Measurements from ENCODE around the gene AGMO. TPM values are rescaled to one million over a fixed set of nuclear protein-coding genes. Genes with fewer than 3 reads are reported as not detected.

Gene AGMO
- polyA plus RNA-seq, 2 of the 4 experiments (the other 2 are of a cell fraction): 2.6 to 7.9 TPM

DNA sequence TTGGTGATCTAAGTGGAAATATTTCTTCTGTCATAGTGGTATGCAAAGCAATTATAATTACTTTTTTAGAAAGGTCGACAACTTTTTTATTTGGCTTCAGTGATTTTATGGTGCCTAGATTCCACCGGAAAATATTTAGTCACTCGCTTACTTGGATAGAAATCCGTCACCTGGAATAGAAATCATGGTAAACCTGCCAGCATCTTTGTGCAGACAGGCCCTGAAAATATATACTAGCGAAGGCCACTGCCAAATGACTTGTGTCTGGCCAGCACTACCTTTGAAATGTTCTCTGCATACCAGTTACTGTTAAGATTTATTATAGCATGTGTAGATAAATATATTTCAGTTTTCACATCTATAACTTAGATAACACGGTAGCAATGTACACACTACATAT is 226.4 kb downstream of the AGMO start:
- Histone ChIP-seq H3K4me2 (no peak overlapping the region), H3K4me1 (no peaks in the 10 kb centered on the region), H3K4me3 (no peak overlapping the region), H3K27ac (no peak overlapping the region), H3K9me3 (no peaks in the 10 kb centered on the region)
- no peak for TF ChIP-seq RFX5 (IDR thresholded peaks at IDR 0.05)
- no peak for TF ChIP-seq ZC3H11A (IDR thresholded peaks at IDR 0.05)
- TF ChIP-seq SMC3 (IDR thresholded peaks at IDR 0.05): no peak
- no peak for TF ChIP-seq POLR2AphosphoS2 (conservative IDR thresholded peaks at IDR 0.05; ENCODE audit: low read length)
- TF ChIP-seq MYC (IDR thresholded peaks at IDR 0.05; ENCODE audit: borderline replicate concordance, low read length): no peak
- no peak for TF ChIP-seq ZFP36 (IDR thresholded peaks at IDR 0.05; ENCODE audit: borderline replicate concordance, partially characterized antibody)
- TF ChIP-seq RAD21 (conservative IDR thresholded peaks at IDR 0.05 in 1 of 2, IDR thresholded peaks at IDR 0.05 in 1 of 2): no peak
- no peak for TF ChIP-seq JUN (IDR thresholded peaks at IDR 0.05)
- no peak for TF ChIP-seq HEYL (CRISPR knock-in tag; IDR thresholded peaks at IDR 0.05)
- no peak for TF ChIP-seq CEBPB (IDR thresholded peaks at IDR 0.05)
- no peak for TF ChIP-seq RARB (CRISPR knock-in tag; IDR thresholded peaks at IDR 0.05)
- no peak for TF ChIP-seq SREBF2 (IDR thresholded peaks at IDR 0.05)
- TF ChIP-seq HOXB13 (CRISPR knock-in tag; IDR thresholded peaks at IDR 0.05; ENCODE audit: low read depth): no peak
- no peak for TF ChIP-seq KDM5A (IDR thresholded peaks at IDR 0.05)
- no peak for TF ChIP-seq BHLHE40 (IDR thresholded peaks at IDR 0.05; ENCODE audit: low read depth, low read length)
- TF ChIP-seq ZNF302 (CRISPR knock-in tag; IDR thresholded peaks at IDR 0.05): no peak
- TF ChIP-seq CBX8 (IDR thresholded peaks at IDR 0.05): no peak
- no peak for TF ChIP-seq TP53 (CRISPR knock-in tag; IDR thresholded peaks at IDR 0.05)
- 36% methylated on average over 6 of the region's 6 CpGs for WGBS (ENCODE audit: missing lambda C conversion rate)
- FAIRE-seq (no peak), ATAC-seq (no peak), DNase-seq (ENCODE audit: low read depth in 1 of 2, low spot score in 1 of 2) (no peak)
- CTCF ChIA-PET: no interaction called here
- POLR2A ChIA-PET: interaction anchor here (0.5 kb wide), 1 partner anchor 43 kb away, joined by 11 read pairs; no protein-coding TSS in a partner anchor

DNA sequence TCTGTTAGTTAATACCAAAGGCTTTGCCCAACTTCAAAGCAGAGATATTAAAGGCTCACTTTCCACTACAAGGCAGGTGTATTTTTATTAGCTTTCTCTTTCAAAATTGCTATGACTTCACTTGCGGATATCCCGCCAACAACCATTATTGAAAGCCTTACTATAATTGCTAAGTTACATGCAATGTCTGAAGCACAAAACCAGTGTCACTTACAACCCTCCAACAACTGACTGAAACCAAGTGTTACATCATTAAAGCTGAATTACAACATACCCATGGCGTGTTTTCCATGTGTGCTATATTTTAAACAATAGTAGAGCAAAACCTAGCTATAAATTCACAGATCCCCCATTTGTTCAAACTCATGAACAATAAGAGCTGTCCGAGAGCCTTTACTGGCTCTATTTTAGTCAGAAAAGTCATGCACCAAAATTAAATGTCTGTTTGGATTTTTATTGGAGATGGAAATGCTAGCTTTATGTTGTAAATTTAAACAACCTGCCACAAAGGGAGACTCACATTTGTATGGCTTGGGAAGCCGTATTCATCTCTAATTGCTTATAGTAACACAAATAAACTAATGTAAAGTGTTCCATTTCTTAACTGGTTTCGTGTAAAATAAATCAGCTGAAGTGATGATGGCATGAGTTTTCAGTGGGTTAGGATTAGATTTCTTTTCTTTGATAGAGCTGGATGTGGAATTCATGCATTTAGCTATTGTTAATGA is 227.1 kb downstream of the AGMO start:
- ATAC-seq: no peak
- WGBS (ENCODE audit: missing lambda C conversion rate): 56% methylated on average over 6 of the region's 6 CpGs

More for the DNA sequence above, 227.1 kb downstream of the AGMO start:
- no peak for TF ChIP-seq HOXB13 (CRISPR knock-in tag; IDR thresholded peaks at IDR 0.05; ENCODE audit: low read depth)
- no peak for TF ChIP-seq NPAS2 (CRISPR knock-in tag; IDR thresholded peaks at IDR 0.05; ENCODE audit: borderline replicate concordance)
- no peak for TF ChIP-seq CHD2 (IDR thresholded peaks at IDR 0.05; ENCODE audit: low read length, partially characterized antibody)
- no peak for TF ChIP-seq MYC (IDR thresholded peaks at IDR 0.05; ENCODE audit: borderline replicate concordance, low read length)
- no peak for TF ChIP-seq RNF2 (IDR thresholded peaks at IDR 0.05; ENCODE audit: borderline replicate concordance, low read depth)
- TF ChIP-seq, protein P1, sequence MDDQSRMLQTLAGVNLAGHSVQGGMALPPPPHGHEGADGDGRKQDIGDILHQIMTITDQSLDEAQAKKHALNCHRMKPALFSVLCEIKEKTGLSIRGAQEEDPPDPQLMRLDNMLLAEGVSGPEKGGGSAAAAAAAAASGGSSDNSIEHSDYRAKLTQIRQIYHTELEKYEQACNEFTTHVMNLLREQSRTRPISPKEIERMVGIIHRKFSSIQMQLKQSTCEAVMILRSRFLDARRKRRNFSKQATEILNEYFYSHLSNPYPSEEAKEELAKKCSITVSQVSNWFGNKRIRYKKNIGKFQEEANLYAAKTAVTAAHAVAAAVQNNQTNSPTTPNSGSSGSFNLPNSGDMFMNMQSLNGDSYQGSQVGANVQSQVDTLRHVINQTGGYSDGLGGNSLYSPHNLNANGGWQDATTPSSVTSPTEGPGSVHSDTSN (IDR thresholded peaks at IDR 0.05): no peak
- no peak for TF ChIP-seq CBX8 (IDR thresholded peaks at IDR 0.05)
- no peak for TF ChIP-seq ZNF302 (CRISPR knock-in tag; IDR thresholded peaks at IDR 0.05)
- TF ChIP-seq FOXS1 (CRISPR knock-in tag; IDR thresholded peaks at IDR 0.05): no peak
- TF ChIP-seq, protein P2, sequence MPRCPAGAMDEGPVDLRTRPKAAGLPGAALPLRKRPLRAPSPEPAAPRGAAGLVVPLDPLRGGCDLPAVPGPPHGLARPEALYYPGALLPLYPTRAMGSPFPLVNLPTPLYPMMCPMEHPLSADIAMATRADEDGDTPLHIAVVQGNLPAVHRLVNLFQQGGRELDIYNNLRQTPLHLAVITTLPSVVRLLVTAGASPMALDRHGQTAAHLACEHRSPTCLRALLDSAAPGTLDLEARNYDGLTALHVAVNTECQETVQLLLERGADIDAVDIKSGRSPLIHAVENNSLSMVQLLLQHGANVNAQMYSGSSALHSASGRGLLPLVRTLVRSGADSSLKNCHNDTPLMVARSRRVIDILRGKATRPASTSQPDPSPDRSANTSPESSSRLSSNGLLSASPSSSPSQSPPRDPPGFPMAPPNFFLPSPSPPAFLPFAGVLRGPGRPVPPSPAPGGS (IDR thresholded peaks at IDR 0.05): no peak
- no peak for TF ChIP-seq RFX5 (IDR thresholded peaks at IDR 0.05)
- TF ChIP-seq RCOR1 (IDR thresholded peaks at IDR 0.05; ENCODE audit: low read depth, low read length): no peak
- TF ChIP-seq CBX2 (IDR thresholded peaks at IDR 0.05; ENCODE audit: borderline replicate concordance, low read depth): no peak
- no peak for TF ChIP-seq MAZ (IDR thresholded peaks at IDR 0.05; ENCODE audit: borderline replicate concordance, low read depth, low read length)
- no peak for TF ChIP-seq NFE2L2 (conservative IDR thresholded peaks at IDR 0.05; ENCODE audit: low read length)
- TF ChIP-seq BHLHE40 (IDR thresholded peaks at IDR 0.05; ENCODE audit: low read depth, low read length): no peak
- Histone ChIP-seq H3K4me2 (no peak overlapping the region), H3K9me3 (no peaks in the 10 kb centered on the region), H3K4me1 (no peaks in the 10 kb centered on the region), H3K27ac (no peak overlapping the region), H3K4me3 (no peak overlapping the region)
- FAIRE-seq: no peak
- no peak for DNase-seq (ENCODE audit: low read depth in 1 of 2, low spot score in 1 of 2)
- ChIA-PET CTCF (interaction anchor here (0.8 to 0.9 kb wide), 2 partner anchors 8 to 13 kb away, joined by 3 read pairs; no protein-coding TSS in a partner anchor), POLR2A (no interaction called here)
